ENCODE results near the gene SQOR.

- TF ChIP-seq, protein P1, sequence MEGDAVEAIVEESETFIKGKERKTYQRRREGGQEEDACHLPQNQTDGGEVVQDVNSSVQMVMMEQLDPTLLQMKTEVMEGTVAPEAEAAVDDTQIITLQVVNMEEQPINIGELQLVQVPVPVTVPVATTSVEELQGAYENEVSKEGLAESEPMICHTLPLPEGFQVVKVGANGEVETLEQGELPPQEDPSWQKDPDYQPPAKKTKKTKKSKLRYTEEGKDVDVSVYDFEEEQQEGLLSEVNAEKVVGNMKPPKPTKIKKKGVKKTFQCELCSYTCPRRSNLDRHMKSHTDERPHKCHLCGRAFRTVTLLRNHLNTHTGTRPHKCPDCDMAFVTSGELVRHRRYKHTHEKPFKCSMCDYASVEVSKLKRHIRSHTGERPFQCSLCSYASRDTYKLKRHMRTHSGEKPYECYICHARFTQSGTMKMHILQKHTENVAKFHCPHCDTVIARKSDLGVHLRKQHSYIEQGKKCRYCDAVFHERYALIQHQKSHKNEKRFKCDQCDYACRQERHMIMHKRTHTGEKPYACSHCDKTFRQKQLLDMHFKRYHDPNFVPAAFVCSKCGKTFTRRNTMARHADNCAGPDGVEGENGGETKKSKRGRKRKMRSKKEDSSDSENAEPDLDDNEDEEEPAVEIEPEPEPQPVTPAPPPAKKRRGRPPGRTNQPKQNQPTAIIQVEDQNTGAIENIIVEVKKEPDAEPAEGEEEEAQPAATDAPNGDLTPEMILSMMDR (IDR thresholded peaks at IDR 0.05) = no peak
- TF ChIP-seq EP300 (IDR thresholded peaks at IDR 0.05) (no peak), POLR2A (IDR thresholded peaks at IDR 0.05) (no peak)
Measured at GRCh38 chr15:45594835-45595530, 39.8 kb upstream of the SQOR start.
